GM12878 (cell line): ENCODE data around the gene DCDC2. TPM values are rescaled to one million over a fixed set of nuclear protein-coding genes. Genes with fewer than 3 reads are reported as not detected.

Source experiments
- CREM ChIP-seq: IDR thresholded peaks from 2 replicates; pipeline ENCODE4 v1.6.1; 2014; ENCODE audit warnings: antibody characterized with exemption, low read depth
- CTCF ChIP-seq, 3 experiments: IDR thresholded peaks in 2 of 3; conservative IDR thresholded peaks in 1 of 3; 2 replicates each; pipeline ENCODE4 v1.5.1; 2011; ENCODE audit warnings: low read depth in 3 of 3, low read length in 3 of 3, mild to moderate bottlenecking in 3 of 3, control low read depth in 2 of 3, moderate library complexity in 2 of 3, inconsistent platforms in 1 of 3, mixed read lengths in 1 of 3; ENCODE audit not compliant: control insufficient read depth in 2 of 3, insufficient read depth in 1 of 3; ENCODE audit errors: extremely low read depth in 1 of 3
- IKZF1 ChIP-seq: fragments of 450-650 bp; conservative IDR thresholded peaks from 2 replicates; pipeline ENCODE4 v1.6.1; 2017; ENCODE audit warnings: antibody characterized with exemption, mild to moderate bottlenecking
- IKZF2 ChIP-seq, 2 experiments: fragments of 450-650 bp; IDR thresholded peaks; 2 replicates each; pipeline ENCODE4 v1.6.1; 2017; ENCODE audit warnings: mild to moderate bottlenecking in 2 of 2, moderate library complexity in 2 of 2
- MAX ChIP-seq: IDR thresholded peaks from 2 replicates; pipeline ENCODE4 v1.6.1; 2012; ENCODE audit warnings: low read depth, low read length, improper control_type of control experiment
- NBN ChIP-seq: fragments of 450-650 bp; IDR thresholded peaks from 2 replicates; pipeline ENCODE4 v1.6.1; 2016
- SMARCA5 ChIP-seq: fragments of 450-650 bp; IDR thresholded peaks from 2 replicates; pipeline ENCODE4 v1.6.1; 2017; ENCODE audit warnings: mild to moderate bottlenecking
- SREBF1 ChIP-seq: IDR thresholded peaks from 2 replicates; pipeline ENCODE4 v1.6.1; 2012; ENCODE audit warnings: mild to moderate bottlenecking, low read length
- SUPT20H ChIP-seq: IDR thresholded peaks from 2 replicates; pipeline ENCODE4 v1.6.1; 2011; ENCODE audit warnings: low read depth, mild to moderate bottlenecking, low read length, moderate library complexity, borderline replicate concordance; ENCODE audit not compliant: control insufficient read depth
- TCF12 ChIP-seq: IDR thresholded peaks from 2 replicates; pipeline ENCODE4 v1.6.1; 2011; ENCODE audit warnings: low read depth, mild to moderate bottlenecking, low read length
- ZZZ3 ChIP-seq: IDR thresholded peaks from 2 replicates; pipeline ENCODE4 v1.6.1; 2011; ENCODE audit warnings: low read depth; ENCODE audit not compliant: control insufficient read depth, insufficient read length
- polyA plus RNA-seq, 11 experiments: library from polyadenylated mRNA; depleted of rRNA in 4 of 11; unstranded in 6 of 11; stranded (reverse) in 5 of 11; fragments of >200 nt; fragmentation: Nextera tagmentation in 4 of 11; fragmentation: Illumina TruSeq in 1 of 11; extraction: Ambion mirVana in 4 of 11; extraction: Trizol in 1 of 11; gene quantifications; 1 replicate in 1 of 11; 2 replicates in 10 of 11; pipeline versions ENCODE4 v1.2.1 to v1.2.3, GENCODE V29; 2011 to 2016; ENCODE audit warnings: inconsistent platforms in 2 of 11, missing spikeins in 2 of 11, low read depth in 1 of 11
- total RNA-seq, 4 experiments: library from RNA; depleted of rRNA in 3 of 4; stranded (reverse); fragments of >200 nt in 3 of 4; fragmentation: Illumina TruSeq in 1 of 4; extraction: Trizol in 1 of 4; gene quantifications; 2 replicates each; pipeline versions ENCODE4 v1.2.1 to v1.2.3, GENCODE V29; 2013 to 2021

Gene DCDC2
- total and polyA plus RNA-seq, 10 of the 15 experiments (the other 5 are each of a cell fraction or from before 2014, with no cell fraction given): under 0.01 to 0.03 TPM; not detected in 8

- TF ChIP-seq IKZF2 (IDR thresholded peaks at IDR 0.05) (peak in 1 of 2 experiments; percentile 59; a peak in 3 of 4 replicates), CTCF (IDR thresholded peaks at IDR 0.05 in 2 of 3, conservative IDR thresholded peaks at IDR 0.05 in 1 of 3; ENCODE audit: control insufficient read depth in 2 of 3, extremely low read depth in 1 of 3, insufficient read depth in 1 of 3, low read depth in 3 of 3, low read length in 3 of 3) (peak; percentile 56 to 91 (median 85)), MAX (no peak), CREM (0 out of 2 replicates have a peak, but pooled peaks have one; percentile 34), TCF12 (0 out of 2 replicates have a peak, but pooled peaks have one; percentile 44), NBN (0 out of 2 replicates have a peak, but pooled peaks have one; percentile 36), ZZZ3 (no peak), SUPT20H (no peak), IKZF1 (peak; percentile 62), SREBF1 (no peak), SMARCA5 (peak; percentile 71; the same call in 1 of the 2 replicates)
These were observed 2.0 kb upstream of the DCDC2 start (continued) for GRCh38 chr6:24359640-24360454.
